ENCODE data around the gene NXPH2.

Gene NXPH2

GRCh38 chr2:138712212-138712979, 67.8 kb downstream of the NXPH2 start:
- in situ Hi-C loops (cut with HindIII; ENCODE audit: low sequenced_read_pairs): no loop called here

- in situ Hi-C loops (cut with HindIII; ENCODE audit: low sequenced_read_pairs): no loop called here
Measured at GRCh38 chr2:138711812-138712211, 68.4 kb downstream of the NXPH2 start.

- in situ Hi-C loops (cut with HindIII; ENCODE audit: low sequenced_read_pairs): no loop called here
Measured at GRCh38 chr2:138708682-138709241, 71.4 kb downstream of the NXPH2 start.

GRCh38 chr2:138707392-138708074, 72.7 kb downstream of the NXPH2 start:
- in situ Hi-C loops (cut with HindIII; ENCODE audit: low sequenced_read_pairs): no loop called here

- in situ Hi-C loops (cut with HindIII; ENCODE audit: low sequenced_read_pairs): no loop called here
Measured at GRCh38 chr2:138703242-138703641, 76.9 kb downstream of the NXPH2 start.

GRCh38 chr2:138700716-138701115, 79.5 kb downstream of the NXPH2 start:
- in situ Hi-C loops (cut with HindIII; ENCODE audit: low sequenced_read_pairs): no loop called here

- in situ Hi-C loops (cut with HindIII; ENCODE audit: low sequenced_read_pairs): no loop called here
Measured at GRCh38 chr2:138699421-138699820, 80.8 kb downstream of the NXPH2 start.

- in situ Hi-C loops (cut with HindIII; ENCODE audit: low sequenced_read_pairs): no loop called here
Measured at GRCh38 chr2:138698428-138698827, 81.8 kb downstream of the NXPH2 start.

GRCh38 chr2:138691667-138692066, 88.5 kb downstream of the NXPH2 start:
- in situ Hi-C loops (cut with HindIII; ENCODE audit: low sequenced_read_pairs): no loop called here

- in situ Hi-C loops (cut with HindIII; ENCODE audit: low sequenced_read_pairs): no loop called here
Measured at GRCh38 chr2:138689705-138690104, 90.5 kb downstream of the NXPH2 start.

GRCh38 chr2:138682163-138682562, 98.0 kb downstream of the NXPH2 start:
- in situ Hi-C loops (cut with HindIII; ENCODE audit: low sequenced_read_pairs): no loop called here

GRCh38 chr2:138677221-138677620, 103.0 kb downstream of the NXPH2 start:
- in situ Hi-C loops (cut with HindIII; ENCODE audit: low sequenced_read_pairs): no loop called here

- in situ Hi-C loops (cut with HindIII; ENCODE audit: low sequenced_read_pairs): no loop called here
Measured at GRCh38 chr2:138676619-138677021, 103.6 kb downstream of the NXPH2 start.

GRCh38 chr2:138671566-138671965, 108.6 kb downstream of the NXPH2 start:
- in situ Hi-C loops (cut with HindIII; ENCODE audit: low sequenced_read_pairs): no loop called here

- in situ Hi-C loops (cut with HindIII; ENCODE audit: low sequenced_read_pairs): no loop called here
Measured at GRCh38 chr2:138670734-138671133, 109.5 kb downstream of the NXPH2 start.

GRCh38 chr2:138665937-138666336, 114.3 kb downstream of the NXPH2 start:
- in situ Hi-C loops (cut with HindIII; ENCODE audit: low sequenced_read_pairs): no loop called here

GRCh38 chr2:138658187-138658894, 121.8 kb downstream of the NXPH2 start:
- in situ Hi-C loops (cut with HindIII; ENCODE audit: low sequenced_read_pairs): no loop called here

- in situ Hi-C loops (cut with HindIII; ENCODE audit: low sequenced_read_pairs): no loop called here
Measured at GRCh38 chr2:138654146-138654545, 126.0 kb downstream of the NXPH2 start.

- in situ Hi-C loops (cut with HindIII; ENCODE audit: low sequenced_read_pairs): no loop called here
Measured at GRCh38 chr2:138652378-138652777, 127.8 kb downstream of the NXPH2 start.

GRCh38 chr2:138649571-138649970, 130.6 kb downstream of the NXPH2 start:
- in situ Hi-C loops (cut with HindIII; ENCODE audit: low sequenced_read_pairs): no loop called here

- in situ Hi-C loops (cut with HindIII; ENCODE audit: low sequenced_read_pairs): no loop called here
Measured at GRCh38 chr2:138648606-138649005, 131.6 kb downstream of the NXPH2 start.
